T-helper 2 cell (primary cell): ENCODE measurements around the gene EME2.
A peak's percentile ranks its signal among the peaks of the same experiment; 100 is the strongest.

Experiments used
- DNase-seq, 5 experiments: peaks; one replicate each; pipeline versions ENCODE4 v3.0.0 to v3.0.0-alpha.2; 2012 to 2022

EME2 gene

DNA sequence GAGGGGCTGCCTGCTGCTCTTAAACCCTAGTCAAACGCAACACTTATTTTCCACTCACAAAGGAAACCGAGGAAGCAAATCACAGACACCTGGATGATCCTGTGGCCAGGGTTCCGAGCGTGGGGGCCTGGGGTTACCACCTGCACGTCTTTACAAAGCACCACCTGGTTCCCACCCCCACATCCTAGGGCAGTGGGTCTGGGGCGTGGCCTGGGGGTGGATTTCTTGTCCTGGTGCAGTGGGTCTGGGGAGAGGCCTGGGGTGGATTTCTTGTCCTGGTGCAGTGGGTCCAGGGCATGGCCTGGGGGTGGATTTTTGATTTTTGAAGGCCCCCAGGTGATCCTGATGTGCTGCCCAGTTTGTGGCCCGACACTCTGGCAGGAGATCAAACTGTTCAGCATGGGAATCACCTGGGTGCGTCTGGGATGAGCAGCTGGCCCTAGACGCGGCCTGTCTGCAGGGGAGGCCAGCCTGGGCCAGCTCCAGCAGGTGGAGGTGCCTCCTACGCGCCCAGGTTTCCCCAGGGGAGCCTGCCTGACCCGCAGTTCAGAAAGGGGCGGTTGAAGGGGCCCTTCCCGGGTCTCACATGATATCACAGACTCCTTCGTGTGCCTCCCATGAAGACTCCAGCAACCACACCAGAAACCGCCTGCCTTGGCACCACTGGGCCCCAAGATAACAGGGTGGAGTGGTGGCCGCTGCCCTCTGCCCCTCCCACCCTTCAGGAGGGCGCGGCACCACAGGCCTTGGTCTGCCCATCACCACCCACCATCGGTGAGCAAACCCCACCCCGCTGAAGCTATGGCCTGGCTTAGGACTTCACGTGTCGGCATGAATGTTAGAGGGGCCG, 47.7 kb downstream of the EME2 start:
- DNase-seq: no peak

GRCh38 chr16:1820946-1821290, 48.3 kb downstream of the EME2 start:
- DNase-seq: no peak

- no peak for DNase-seq
These were observed 49.4 kb downstream of the EME2 start for GRCh38 chr16:1821861-1822611.

- no peak for DNase-seq
These were observed 50.2 kb downstream of the EME2 start for GRCh38 chr16:1822801-1823200.

DNA sequence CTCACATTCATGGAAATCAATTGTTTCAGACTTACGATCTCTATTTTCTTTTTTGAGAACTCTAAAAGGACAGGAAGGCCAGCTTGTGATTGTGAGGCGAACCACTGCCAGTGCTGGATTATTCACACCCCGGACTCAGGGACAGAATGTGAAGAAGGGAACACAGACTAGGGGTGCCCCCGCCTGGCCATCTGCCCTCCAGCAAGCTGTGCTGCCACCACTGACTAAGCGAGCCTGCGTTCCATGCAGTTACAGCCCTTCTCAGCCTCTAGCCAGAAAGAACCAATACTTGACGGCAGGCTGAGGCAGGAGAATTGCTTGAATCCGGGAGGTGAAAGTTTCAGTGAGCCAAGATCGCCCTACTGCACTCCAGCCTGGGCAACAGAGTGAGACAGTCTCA, 51.2 kb downstream of the EME2 start:
- peak in 1 of 5 experiments; percentile 43 for DNase-seq

GRCh38 chr16:1825381-1825863, 52.8 kb downstream of the EME2 start:
- DNase-seq: no peak
